ENCODE measurements around the gene CCDC13.

The CCDC13 gene

GRCh38 chr3:42752441-42752840 lies 20.6 kb downstream of the CCDC13 start:
- no peak for DNase-seq
- ATAC-seq = no peak

GRCh38 chr3:42751609-42752008 lies 21.4 kb downstream of the CCDC13 start:
- DNase-seq = no peak
- ATAC-seq = no peak

GRCh38 chr3:42750834-42751233 lies 22.2 kb downstream of the CCDC13 start:
- DNase-seq = no peak
- ATAC-seq = no peak

- no peak for DNase-seq
- no peak for ATAC-seq
Observed at GRCh38 chr3:42749753-42750231, 23.3 kb downstream of the CCDC13 start.

GRCh38 chr3:42749025-42749752 lies 23.9 kb downstream of the CCDC13 start:
- DNase-seq = no peak
- no peak for ATAC-seq

DNA sequence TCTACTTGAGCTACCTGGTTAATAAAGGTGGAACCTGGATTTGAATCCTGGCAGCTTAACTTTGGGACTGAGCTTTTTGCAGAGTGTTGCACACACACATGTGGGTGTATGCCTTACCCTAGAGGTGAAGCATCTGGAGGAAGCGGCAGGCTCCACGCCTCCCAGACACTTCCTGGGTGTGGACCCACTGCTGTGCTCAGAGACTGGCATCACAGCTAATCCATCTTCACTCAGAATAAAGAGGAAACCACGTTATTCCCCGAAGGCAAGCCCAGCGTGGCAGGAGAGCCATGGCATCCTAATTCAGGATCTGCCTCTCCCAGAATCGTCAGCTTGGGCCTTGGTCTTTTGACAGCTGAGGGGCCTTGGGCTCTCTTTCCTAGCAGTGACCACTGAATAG lies 25.5 kb downstream of the CCDC13 start:
- ATAC-seq = no peak
- no peak for DNase-seq

DNA sequence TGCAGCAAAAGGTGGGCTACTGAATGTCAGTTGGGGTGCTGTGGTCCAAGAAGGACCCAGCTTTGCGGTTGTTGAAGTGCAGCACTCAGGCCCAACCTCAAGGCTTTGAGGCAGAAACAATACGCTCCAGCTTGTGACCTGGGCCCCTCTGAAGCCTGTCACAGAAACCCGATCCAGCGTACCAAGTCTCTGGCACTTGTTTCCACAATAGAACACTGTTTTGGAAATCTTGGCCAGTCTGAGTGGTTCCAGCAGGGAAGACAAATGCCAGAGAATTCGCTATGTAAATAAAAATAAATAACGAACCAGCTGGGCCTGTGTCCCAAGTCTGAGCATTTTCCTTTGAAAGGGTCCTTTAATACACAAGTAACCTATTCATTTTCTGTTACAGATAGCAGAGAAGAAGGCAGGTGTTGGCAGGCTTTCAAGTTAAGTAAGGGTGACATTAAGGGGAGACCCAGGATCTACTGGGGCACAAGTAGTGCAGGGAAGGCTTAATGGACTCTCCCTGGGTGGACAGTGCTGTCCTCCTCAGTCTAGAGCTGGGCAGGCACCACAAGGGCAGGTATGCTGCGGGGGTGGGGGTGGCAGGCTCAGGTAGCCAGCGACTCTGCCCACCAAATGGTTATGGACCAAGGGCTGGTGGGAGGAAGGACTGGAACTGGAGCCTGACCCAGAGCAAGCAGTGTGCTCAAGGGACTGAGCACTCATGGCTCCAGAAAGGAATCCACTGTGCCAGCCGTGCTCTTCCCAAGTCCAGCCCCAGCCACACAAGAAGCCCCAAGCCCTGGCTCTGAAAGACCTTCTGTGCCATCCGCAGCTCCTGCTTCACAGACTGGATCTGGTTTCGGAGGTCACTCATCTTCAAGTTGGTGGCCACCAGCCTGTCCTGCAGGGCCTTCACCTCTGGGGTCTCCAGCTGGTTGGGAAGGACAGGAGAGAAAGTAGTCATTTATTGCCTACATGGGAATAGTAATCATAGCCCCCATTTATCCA lies 26.3 kb downstream of the CCDC13 start:
- no peak for DNase-seq
- ATAC-seq = no peak

GRCh38 chr3:42745776-42746454 lies 27.1 kb downstream of the CCDC13 start:
- ATAC-seq = no peak
- DNase-seq = no peak

DNA sequence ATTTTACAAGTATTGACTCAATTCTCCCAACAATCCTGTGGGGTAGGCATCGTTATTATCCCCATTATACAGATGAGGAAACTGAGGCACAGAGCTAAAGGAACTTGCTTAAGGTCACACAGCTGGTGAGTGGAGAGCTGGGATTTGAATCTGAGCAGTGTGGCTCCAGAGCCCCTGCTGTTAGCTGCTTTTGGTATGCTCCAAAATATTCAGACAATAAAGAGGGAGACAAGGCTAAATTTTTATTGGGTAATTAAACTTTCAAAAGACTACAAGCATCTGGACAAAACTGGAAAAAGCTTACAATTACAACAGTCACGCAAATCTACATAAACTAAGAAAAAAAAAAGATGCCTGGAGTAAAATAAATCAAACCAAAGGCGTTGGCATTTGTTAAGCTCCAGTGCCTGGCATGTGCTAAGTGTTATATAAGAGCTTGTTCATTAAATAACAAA lies 27.7 kb downstream of the CCDC13 start:
- no peak for DNase-seq
- no peak for ATAC-seq

DNA sequence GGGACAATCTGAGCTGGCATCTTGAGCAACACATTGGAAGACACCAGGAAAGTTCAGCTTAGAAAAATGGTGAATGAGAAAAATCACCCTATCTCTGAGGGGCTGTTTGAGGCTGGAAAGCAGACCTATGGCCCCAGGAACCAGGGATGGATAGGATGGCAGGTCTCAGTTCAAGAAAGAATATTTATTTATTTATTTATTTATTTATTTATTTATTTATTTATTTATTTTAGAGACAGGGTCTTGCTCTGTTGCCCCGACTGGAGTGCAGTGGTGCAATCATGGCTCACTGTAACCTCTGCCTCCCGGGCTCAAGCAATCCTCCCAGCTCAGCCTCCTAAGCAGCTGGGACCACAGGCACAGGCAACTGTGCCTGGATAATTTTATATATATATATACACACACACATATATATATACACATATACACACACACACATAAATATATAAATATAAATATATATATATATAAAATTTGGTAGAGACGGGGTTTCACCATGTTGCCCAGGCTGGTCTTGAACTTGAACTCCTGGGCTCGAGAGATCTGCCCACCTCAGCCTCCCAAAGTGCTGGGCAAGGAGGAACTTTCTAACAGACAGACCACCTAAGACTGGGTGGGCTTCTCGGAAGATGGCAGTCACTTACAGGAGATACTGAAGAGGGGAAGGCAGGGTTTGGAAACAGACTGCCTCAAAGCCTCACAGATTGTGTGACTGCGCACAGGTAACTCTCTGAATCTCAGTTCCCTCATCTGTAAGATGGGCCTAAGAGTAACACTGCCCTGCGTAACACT lies 29.7 kb downstream of the CCDC13 start:
- no peak for ATAC-seq
- no peak for DNase-seq

GRCh38 chr3:42742688-42743087 lies 30.4 kb downstream of the CCDC13 start:
- ATAC-seq = no peak
- DNase-seq = no peak

- DNase-seq (no peak), ATAC-seq (no peak)
Observed at GRCh38 chr3:42742259-42742658, 30.8 kb downstream of the CCDC13 start.

- no peak for ATAC-seq
- no peak for DNase-seq
Observed at GRCh38 chr3:42741796-42742195, 31.3 kb downstream of the CCDC13 start.

DNA sequence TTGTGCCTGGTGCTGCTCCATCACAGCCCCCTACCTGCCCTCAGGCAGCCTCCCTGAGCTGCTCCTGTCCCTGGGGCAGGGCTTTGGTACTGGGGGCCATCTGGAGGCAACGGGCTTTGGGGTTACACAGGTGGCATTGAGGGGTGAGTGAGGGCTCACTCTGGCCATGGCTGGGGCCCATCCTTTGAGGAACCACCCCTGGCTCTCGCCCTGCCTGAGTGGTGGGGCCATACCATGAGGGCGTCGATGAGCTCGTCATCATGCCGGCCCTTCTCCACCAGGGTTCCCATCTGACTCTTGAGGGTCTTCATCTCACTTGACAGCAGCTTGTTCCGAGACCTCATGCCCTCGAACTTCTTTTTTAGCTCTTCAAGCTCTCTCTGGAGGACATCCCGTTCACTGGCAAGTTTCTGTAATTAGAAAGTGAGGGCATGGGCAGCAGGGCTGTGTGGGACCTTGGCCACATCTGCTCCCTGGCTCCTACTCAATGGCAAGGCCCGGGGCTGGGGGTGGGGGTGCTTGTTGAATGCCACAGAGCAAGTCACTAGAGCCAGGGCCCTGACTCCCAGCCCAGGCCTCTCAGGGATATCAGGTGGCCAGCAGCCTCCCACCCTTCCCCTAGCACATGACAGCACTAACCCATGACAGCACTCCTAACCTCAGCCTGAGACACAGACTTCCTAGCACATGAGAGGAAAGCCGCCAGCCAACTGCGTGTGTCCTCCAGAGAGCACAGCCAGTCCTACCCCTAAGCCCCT lies 33.5 kb downstream of the CCDC13 start:
- DNase-seq (no peak), ATAC-seq (no peak)

- ATAC-seq (no peak), DNase-seq (no peak)
Observed at GRCh38 chr3:42736531-42736930, 36.5 kb downstream of the CCDC13 start.

GRCh38 chr3:42736081-42736480 lies 37.0 kb downstream of the CCDC13 start:
- ATAC-seq (no peak), DNase-seq (no peak)

- DNase-seq (no peak), ATAC-seq (no peak)
Observed at GRCh38 chr3:42735615-42736014, 37.4 kb downstream of the CCDC13 start.

DNA sequence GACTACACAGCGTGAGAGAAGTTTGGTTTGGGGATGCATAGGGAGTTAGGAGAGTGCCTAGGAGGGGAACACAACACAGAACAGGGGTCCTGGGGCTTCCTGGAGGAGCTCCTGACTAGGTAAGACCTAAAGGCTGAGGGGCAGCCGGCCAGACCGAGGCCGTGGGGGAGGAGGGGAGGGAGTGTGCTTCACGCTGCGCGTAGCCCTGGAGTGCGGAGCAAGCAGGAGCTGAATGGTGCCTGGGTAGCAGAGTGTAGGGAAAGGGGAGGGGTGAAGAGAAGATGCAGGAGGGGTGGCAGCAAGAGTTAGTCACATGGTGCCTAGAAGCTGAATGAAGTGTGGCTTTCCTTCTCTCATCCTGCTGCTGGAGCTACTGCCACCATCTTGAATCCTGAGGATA lies 38.0 kb downstream of the CCDC13 start:
- ATAC-seq (no peak), DNase-seq (no peak)

DNA sequence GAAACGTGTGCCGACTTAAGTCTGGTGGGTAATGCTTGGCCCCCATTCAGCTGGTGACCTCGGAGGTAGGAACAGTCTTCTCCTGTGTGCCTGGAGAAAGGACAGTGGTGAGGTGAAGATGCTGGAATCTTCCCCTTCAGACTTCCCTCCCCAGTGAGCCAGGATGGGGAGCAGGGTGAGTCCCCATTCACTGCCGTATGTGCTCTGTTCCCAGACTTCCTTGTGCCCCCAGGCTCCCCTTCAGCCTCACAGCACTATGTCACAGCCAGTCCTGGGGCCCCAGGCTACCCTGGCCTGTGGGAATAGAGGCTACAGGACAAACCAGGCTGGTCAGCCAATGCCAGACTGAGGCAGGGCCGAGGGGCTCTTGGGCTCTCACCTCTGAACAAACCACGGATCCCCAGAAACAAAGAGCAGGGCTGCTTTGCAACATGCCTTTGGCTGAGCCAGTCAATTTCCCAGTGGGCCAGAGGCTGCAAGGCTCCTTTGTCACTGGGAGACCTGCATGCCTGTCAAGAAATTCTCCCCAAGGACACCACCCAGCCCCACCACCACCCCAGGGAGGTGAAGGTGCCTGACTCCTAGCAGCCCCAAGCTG lies 38.7 kb downstream of the CCDC13 start:
- DNase-seq (no peak), ATAC-seq (no peak)

- DNase-seq (no peak), ATAC-seq (no peak)
Observed at GRCh38 chr3:42733501-42734262, 39.4 kb downstream of the CCDC13 start.
